GM23338 (cell line): Measurements from ENCODE around the gene KIAA0232. TPM values are rescaled to one million over a fixed set of nuclear protein-coding genes. Genes with fewer than 3 reads are reported as not detected.
"Not testable (repeated sequence)": the region's sequence is repeated elsewhere in the genome, so short reads cannot be mapped to it uniquely, and the experiment has no call there.

Experiments used
- ATAC-seq: fragments of 200-7000 bp; cut with Tn5 transposase; 3 replicates; pipeline ENCODE4 v1.9.1; 2020
- DNase-seq: peaks from one replicate; pipeline ENCODE4 v3.0.0-alpha.2; 2015; ENCODE audit warnings: low spot score
- H2AFZ ChIP-seq: fragments of 200-600 bp; sonication (generic); 2 replicates; pipeline ENCODE4 v1.8.0; 2016; ENCODE audit warnings: antibody characterized with exemption, mild to moderate bottlenecking, moderate library complexity
- H3F3A ChIP-seq: fragments of 200-600 bp; sonication (generic); replicated peaks from 2 replicates; pipeline ENCODE4 v1.8.0; 2017; ENCODE audit warnings: antibody characterized with exemption, mixed run types, low read depth
- H3K27ac ChIP-seq: fragments of 200-600 bp; sonication (generic); 2 replicates; pipeline ENCODE4 v1.6.1; 2016; ENCODE audit warnings: low read depth
- H3K27me3 ChIP-seq: fragments of 200-600 bp; sonication (generic); 2 replicates; pipeline ENCODE4 v1.8.0; 2016; ENCODE audit warnings: mild to moderate bottlenecking, mixed run types, moderate library complexity; ENCODE audit not compliant: insufficient read depth
- H3K36me3 ChIP-seq: fragments of 200-600 bp; sonication (generic); 2 replicates; pipeline ENCODE4 v1.8.0; 2016; ENCODE audit warnings: mild to moderate bottlenecking; ENCODE audit not compliant: insufficient read depth
- H3K4me1 ChIP-seq: fragments of 200-600 bp; sonication (generic); 2 replicates; pipeline ENCODE4 v1.8.0; 2016; ENCODE audit warnings: mild to moderate bottlenecking, moderate library complexity; ENCODE audit not compliant: insufficient read depth
- H3K4me2 ChIP-seq: fragments of 200-600 bp; sonication (generic); 2 replicates; pipeline ENCODE4 v1.7.1; 2017; ENCODE audit warnings: mixed run types
- H3K4me3 ChIP-seq: fragments of 200-600 bp; sonication (generic); 2 replicates; pipeline ENCODE4 v1.6.1; 2016; ENCODE audit warnings: mixed run types
- H3K79me2 ChIP-seq: fragments of 200-600 bp; sonication (generic); replicated peaks from 2 replicates; pipeline ENCODE4 v1.8.0; 2017; ENCODE audit warnings: mild to moderate bottlenecking; ENCODE audit not compliant: insufficient read depth
- H3K9me2 ChIP-seq: fragments of 200-600 bp; sonication (generic); 2 replicates; pipeline ENCODE4 v1.8.0; 2017; ENCODE audit not compliant: insufficient read depth
- H4K20me1 ChIP-seq: fragments of 200-600 bp; sonication (generic); replicated peaks from 2 replicates; pipeline ENCODE4 v1.8.0; 2017; ENCODE audit warnings: mild to moderate bottlenecking; ENCODE audit not compliant: insufficient read depth
- H3K27ac Mint-ChIP-seq: 2 replicates; pipeline ENCODE4 v1.8.0; 2020; ENCODE audit warnings: inconsistent platforms, mild to moderate bottlenecking, moderate library complexity, mixed read lengths
- H3K27me3 Mint-ChIP-seq: 3 replicates; pipeline ENCODE4 v1.8.0; 2022; ENCODE audit warnings: low read depth, mild to moderate bottlenecking, moderate library complexity, mixed read lengths, inconsistent platforms; ENCODE audit not compliant: insufficient read depth, poor library complexity
- H3K36me3 Mint-ChIP-seq: 3 replicates; pipeline ENCODE4 v1.8.0; 2021; ENCODE audit warnings: low read depth, mild to moderate bottlenecking, inconsistent platforms, moderate library complexity, mixed read lengths
- H3K4me1 Mint-ChIP-seq: 3 replicates; pipeline ENCODE4 v1.8.0; 2020; ENCODE audit warnings: mild to moderate bottlenecking, inconsistent platforms, mixed read lengths
- H3K4me3 Mint-ChIP-seq: 3 replicates; pipeline ENCODE4 v1.8.0; 2021; ENCODE audit warnings: moderate library complexity, mild to moderate bottlenecking, inconsistent platforms, mixed read lengths
- H3K9me3 Mint-ChIP-seq: 3 replicates; pipeline ENCODE4 v1.8.0; 2020; ENCODE audit warnings: moderate library complexity, mild to moderate bottlenecking, inconsistent platforms, mixed read lengths
- CREB1 ChIP-seq: fragments of 250-450 bp; sonication (Bioruptor Pico); IDR thresholded peaks from 2 replicates; pipeline ENCODE4 v1.5.0; 2020; ENCODE audit warnings: low read depth, mild to moderate bottlenecking, moderate library complexity
- EZH2 ChIP-seq: fragments of 200-600 bp; sonication (generic); IDR thresholded peaks from one replicate; pipeline ENCODE4 v1.8.0; 2017; ENCODE audit warnings: antibody characterized with exemption, mild to moderate bottlenecking, low read depth; ENCODE audit not compliant: unreplicated experiment
- EZH2phosphoT487 ChIP-seq: fragments of 200-600 bp; sonication (generic); IDR thresholded peaks from one replicate; pipeline ENCODE4 v1.8.1; 2018; ENCODE audit warnings: antibody characterized with exemption; ENCODE audit not compliant: unreplicated experiment
- JUNB ChIP-seq: IDR thresholded peaks from one replicate; pipeline ENCODE4 v1.6.1; 2016; ENCODE audit warnings: antibody characterized with exemption; ENCODE audit not compliant: unreplicated experiment
- REST ChIP-seq: IDR thresholded peaks from one replicate; pipeline ENCODE4 v1.6.1; 2018; ENCODE audit warnings: antibody characterized with exemption; ENCODE audit not compliant: unreplicated experiment
- ZNF114 ChIP-seq: fragments of 250-450 bp; sonication (Bioruptor Pico); IDR thresholded peaks from 2 replicates; pipeline ENCODE4 v1.5.0; 2020; ENCODE audit warnings: mild to moderate bottlenecking, moderate library complexity
- ZNF331 ChIP-seq: fragments of 250-450 bp; sonication (Bioruptor Pico); IDR thresholded peaks from 2 replicates; pipeline ENCODE4 v1.5.0; 2020; ENCODE audit warnings: low read depth, mild to moderate bottlenecking, moderate library complexity
- polyA plus RNA-seq: library from polyadenylated mRNA; unstranded; fragments of >200 nt; fragmentation: Nextera tagmentation; extraction: Ambion mirVana; gene quantifications from 2 replicates; pipeline ENCODE4 v1.2.1, GENCODE V29; 2016
- total RNA-seq: library from RNA; depleted of rRNA; stranded (reverse); fragments of >200 nt; shearing (Covaris generic); gene quantifications from 2 replicates; pipeline ENCODE4 v1.2.3, GENCODE V29; 2014

KIAA0232 gene
- total and polyA plus RNA-seq, 2 experiments from 2014 or later, result 14.3 to 34.9 TPM

- H3K4me3 Mint-ChIP-seq, result no peak overlapping the region
- H3K27me3 Mint-ChIP-seq, result no peaks in the 10 kb centered on the region
- Histone ChIP-seq H2AFZ (no peak overlapping the region), H3K4me1 (no peaks in the 10 kb centered on the region), H3K4me3 (no peak overlapping the region), H3K27ac (no peak overlapping the region), H3K4me2 (no peak overlapping the region), H3K27me3 (no peaks in the 10 kb centered on the region), H3K9me2 (no peaks in the 10 kb centered on the region), H3F3A (no peaks in the 10 kb centered on the region), H3K79me2 (no peaks in the 10 kb centered on the region), H3K36me3 (no peaks in the 10 kb centered on the region), H4K20me1 (no peaks in the 10 kb centered on the region)
- no peaks in the 10 kb centered on the region for H3K9me3 Mint-ChIP-seq
- no peak overlapping the region for H3K27ac Mint-ChIP-seq
- ATAC-seq, result no peak
- H3K36me3 Mint-ChIP-seq, result no peaks in the 10 kb centered on the region
- DNase-seq, result no peak
- no peak for TF ChIP-seq ZNF331 (CRISPR knock-in tag)
- no peak for TF ChIP-seq REST
- no peak for TF ChIP-seq ZNF114 (CRISPR knock-in tag)
- no peak for TF ChIP-seq EZH2phosphoT487
- TF ChIP-seq EZH2, result no peak
- no peak for TF ChIP-seq JUNB
- peaks cover 4% of the 10 kb centered on the region; the same call in 2 of the 3 replicates for H3K4me1 Mint-ChIP-seq
Measured at GRCh38 chr4:6755088-6755753, 27.3 kb upstream of the KIAA0232 start.

DNA sequence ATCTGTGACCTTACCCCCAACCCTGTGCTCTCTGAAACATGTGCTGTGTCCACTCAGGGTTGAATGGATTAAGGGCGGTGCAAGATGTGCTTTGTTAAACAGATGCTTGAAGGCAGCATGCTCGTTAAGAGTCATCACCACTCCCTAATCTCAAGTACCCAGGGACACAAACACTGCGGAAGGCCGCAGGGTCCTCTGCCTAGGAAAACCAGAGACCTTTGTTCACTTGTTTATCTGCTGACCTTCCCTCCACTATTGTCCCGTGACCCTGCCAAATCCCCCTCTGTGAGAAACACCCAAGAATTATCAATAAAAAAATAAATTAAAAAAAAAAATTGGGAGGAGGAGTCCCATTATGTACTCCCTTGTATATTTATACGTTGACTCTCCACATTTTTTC is 26.2 kb upstream of the KIAA0232 start:
- H3K27me3 Mint-ChIP-seq, H3K4me3 Mint-ChIP-seq, H3K27me3 ChIP-seq, ATAC-seq, H3K36me3 Mint-ChIP-seq, H4K20me1 ChIP-seq, H3K27ac ChIP-seq, H3K4me3 ChIP-seq, H3K36me3 ChIP-seq, H3K79me2 ChIP-seq, H3K4me1 Mint-ChIP-seq, H3F3A ChIP-seq, H3K4me2 ChIP-seq, H2AFZ ChIP-seq, H3K9me2 ChIP-seq, H3K27ac Mint-ChIP-seq, H3K4me1 ChIP-seq, H3K9me3 Mint-ChIP-seq, DNase-seq: not testable (repeated sequence)

DNA sequence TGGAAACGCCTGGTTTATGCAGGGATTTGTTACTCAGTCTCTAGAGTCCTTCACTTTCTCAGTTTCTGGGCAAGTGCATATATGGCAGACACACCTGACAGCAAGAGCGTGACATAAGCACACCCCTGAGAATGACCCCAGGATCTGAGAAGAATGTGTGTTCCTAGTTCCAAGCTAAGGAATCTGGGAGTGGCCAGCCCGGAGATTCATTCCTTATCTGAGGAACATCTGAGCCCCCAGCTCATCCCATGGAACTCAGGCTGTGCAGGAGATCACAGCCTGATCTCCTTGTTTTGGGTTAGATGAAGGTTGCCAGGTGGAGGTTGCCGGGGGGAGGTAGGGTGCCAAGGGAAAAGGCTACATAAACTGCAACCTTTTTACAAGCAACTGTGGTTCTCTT is 23.8 kb upstream of the KIAA0232 start:
- no peaks in the 10 kb centered on the region for H3K9me3 Mint-ChIP-seq
- no peaks in the 10 kb centered on the region for H3K4me1 ChIP-seq
- 0 out of 3 replicates have a peak, but pooled peaks cover 4% of the 10 kb centered on the region for H3K4me1 Mint-ChIP-seq
- H4K20me1 ChIP-seq, result no peaks in the 10 kb centered on the region
- DNase-seq, result no peak
- no peak for ATAC-seq
- no peak overlapping the region for H2AFZ ChIP-seq
- no peak overlapping the region for H3K4me3 Mint-ChIP-seq
- no peaks in the 10 kb centered on the region for H3K36me3 Mint-ChIP-seq
- H3K9me2 ChIP-seq, result no peaks in the 10 kb centered on the region
- no peak for TF ChIP-seq CREB1 (CRISPR knock-in tag)
- H3K27me3 ChIP-seq, result no peaks in the 10 kb centered on the region
- peaks cover 2% of the 10 kb centered on the region for H3K27me3 Mint-ChIP-seq
- H3K27ac ChIP-seq, result no peak overlapping the region
- H3K4me3 ChIP-seq, result no peak overlapping the region
- H3F3A ChIP-seq, result no peaks in the 10 kb centered on the region
- no peak overlapping the region for H3K4me2 ChIP-seq
- no peaks in the 10 kb centered on the region for H3K36me3 ChIP-seq
- no peak overlapping the region for H3K27ac Mint-ChIP-seq
- H3K79me2 ChIP-seq, result no peaks in the 10 kb centered on the region
